Gastroesophageal sphincter (tissue), 4 donors: Measurements from ENCODE around the gene GRHL1. TPM values are rescaled to one million over a fixed set of nuclear protein-coding genes. Genes with fewer than 3 reads are reported as not detected.

Experiments used
- ATAC-seq: fragments of 150-250 bp; one replicate; pipeline ENCODE4 v1.9.1; 2016; ENCODE audit warnings: mild to moderate bottlenecking, moderate library complexity
- H3K27ac ChIP-seq, 4 donors: fragments of 200-600 bp; sonication (generic) in 3 of 4; 1 replicate in 3 of 4; 2 replicates in 1 of 4; pipeline ENCODE4 v1.5.1; 2016 to 2019
- H3K27me3 ChIP-seq: fragments of 200-600 bp; sonication (generic); one replicate; pipeline ENCODE4 v1.5.1; 2019
- H3K36me3 ChIP-seq, 2 donors: fragments of 200-600 bp; sonication (generic); one replicate each; pipeline ENCODE4 v1.5.1; 2019; ENCODE audit warnings: control low read depth in 1 of 2
- H3K4me1 ChIP-seq, 3 donors: fragments of 200-600 bp; sonication (generic); 1 replicate in 2 of 3; 2 replicates in 1 of 3; pipeline ENCODE4 v1.5.1; 2016 to 2019; ENCODE audit warnings: control low read depth in 2 of 3
- H3K4me3 ChIP-seq, 2 donors: fragments of 200-600 bp; sonication (generic); one replicate each; pipeline ENCODE4 v1.5.1; 2019; ENCODE audit warnings: mild to moderate bottlenecking in 1 of 2, moderate library complexity in 1 of 2
- H3K9me3 ChIP-seq, 3 donors: fragments of 200-600 bp; sonication (generic); one replicate each; pipeline ENCODE4 v1.5.1; 2017 to 2019; ENCODE audit warnings: control low read depth in 2 of 3
- EP300 ChIP-seq: sonication (generic); formaldehyde crosslinking; IDR thresholded peaks from one replicate; pipeline ENCODE4 v1.6.1; 2017; ENCODE audit warnings: antibody characterized with exemption, mild to moderate bottlenecking
- POLR2A ChIP-seq, 2 donors: fragments of 450-650 bp; IDR thresholded peaks; one replicate each; pipeline ENCODE4 v1.6.1; 2017; ENCODE audit warnings: antibody characterized with exemption in 2 of 2, mild to moderate bottlenecking in 2 of 2, moderate library complexity in 1 of 2
- POLR2AphosphoS5 ChIP-seq: sonication (generic); formaldehyde crosslinking; IDR thresholded peaks from one replicate; pipeline ENCODE4 v1.6.1; 2017; ENCODE audit warnings: antibody characterized with exemption
- WGBS, 2 donors: methylation state at CpG; one replicate each; pipeline ENCODE4 v1.1.5; 2018; ENCODE audit warnings: low coverage in 1 of 2; 5-methylcytosine and 5-hydroxymethylcytosine counted together
- total RNA-seq, 4 donors: library from RNA; depleted of rRNA; stranded (reverse); fragments of >200 nt; gene quantifications; one replicate each; pipeline ENCODE4 v1.1.0, GENCODE V29; 2016
- TF ChIP-seq, protein P1 (sequence below), 4 experiments: fragments of 200-600 bp in 2 of 4; fragments of 450-650 bp in 2 of 4; sonication (generic) in 1 of 4; IDR thresholded peaks; one replicate each; pipeline ENCODE4 v1.5.1; 2017 to 2019; ENCODE audit warnings: antibody characterized with exemption in 4 of 4, mild to moderate bottlenecking in 2 of 4, moderate library complexity in 2 of 4

Gene GRHL1
- total RNA-seq, 4 donors from 2014 or later = 1.3 to 6.1 (median 2.3) TPM

GRCh38 chr2:10035633-10036032, 84.1 kb downstream of the GRHL1 start:
- WGBS, 2 donors = 38% methylated on average over 2 of the region's 5 CpGs; no CpG with 5 or more reads in 1 of the 2 donors
- no peak for TF ChIP-seq POLR2AphosphoS5
- no peak for TF ChIP-seq POLR2A (IDR thresholded peaks at IDR 0.05)
- TF ChIP-seq, protein P1, sequence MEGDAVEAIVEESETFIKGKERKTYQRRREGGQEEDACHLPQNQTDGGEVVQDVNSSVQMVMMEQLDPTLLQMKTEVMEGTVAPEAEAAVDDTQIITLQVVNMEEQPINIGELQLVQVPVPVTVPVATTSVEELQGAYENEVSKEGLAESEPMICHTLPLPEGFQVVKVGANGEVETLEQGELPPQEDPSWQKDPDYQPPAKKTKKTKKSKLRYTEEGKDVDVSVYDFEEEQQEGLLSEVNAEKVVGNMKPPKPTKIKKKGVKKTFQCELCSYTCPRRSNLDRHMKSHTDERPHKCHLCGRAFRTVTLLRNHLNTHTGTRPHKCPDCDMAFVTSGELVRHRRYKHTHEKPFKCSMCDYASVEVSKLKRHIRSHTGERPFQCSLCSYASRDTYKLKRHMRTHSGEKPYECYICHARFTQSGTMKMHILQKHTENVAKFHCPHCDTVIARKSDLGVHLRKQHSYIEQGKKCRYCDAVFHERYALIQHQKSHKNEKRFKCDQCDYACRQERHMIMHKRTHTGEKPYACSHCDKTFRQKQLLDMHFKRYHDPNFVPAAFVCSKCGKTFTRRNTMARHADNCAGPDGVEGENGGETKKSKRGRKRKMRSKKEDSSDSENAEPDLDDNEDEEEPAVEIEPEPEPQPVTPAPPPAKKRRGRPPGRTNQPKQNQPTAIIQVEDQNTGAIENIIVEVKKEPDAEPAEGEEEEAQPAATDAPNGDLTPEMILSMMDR (IDR thresholded peaks at IDR 0.05) = no peak
- no peak for TF ChIP-seq EP300
- H3K27ac ChIP-seq = peak overlapping the region in 3 of 4 donors; percentile 79 to 87 (median 82)
- H3K27me3 ChIP-seq = no peaks in the 10 kb centered on the region
- ATAC-seq = no peak
- no peaks in the 10 kb centered on the region for H3K9me3 ChIP-seq
- H3K36me3 ChIP-seq = no peaks in the 10 kb centered on the region
- H3K4me1 ChIP-seq = peaks cover 0 to 58% (median 31%) of the 10 kb centered on the region in 3 donors
- no peak overlapping the region for H3K4me3 ChIP-seq

- TF ChIP-seq, protein P1 (IDR thresholded peaks at IDR 0.05) = peak in 3 of 4 experiments; percentile 53 to 71 (median 59)
- TF ChIP-seq EP300 = no peak
- TF ChIP-seq POLR2AphosphoS5 = peak; percentile 53
- H3K27me3 ChIP-seq = no peaks in the 10 kb centered on the region
- peaks cover 0 to 64% (median 37%) of the 10 kb centered on the region in 3 donors for H3K4me1 ChIP-seq
- peak; percentile 79 for ATAC-seq
- H3K36me3 ChIP-seq = no peaks in the 10 kb centered on the region
- 58% methylated on average over 2 of the region's 14 CpGs; no CpG with 5 or more reads in 1 of the 2 donors for WGBS, 2 donors
- peak overlapping the region; percentile 14 to 87 (median 80) for H3K27ac ChIP-seq
- H3K9me3 ChIP-seq = no peaks in the 10 kb centered on the region
- no peak overlapping the region for H3K4me3 ChIP-seq
Measured at GRCh38 chr2:10036095-10036884, 84.8 kb downstream of the GRHL1 start.

- Histone ChIP-seq H3K27me3 (no peaks in the 10 kb centered on the region), H3K4me3 (no peak overlapping the region), H3K27ac (peak overlapping the region in 3 of 4 donors; percentile 22 to 82 (median 26)), H3K36me3 (no peaks in the 10 kb centered on the region), H3K4me1 (peaks cover 0 to 79% (median 47%) of the 10 kb centered on the region in 3 donors), H3K9me3 (no peaks in the 10 kb centered on the region)
- WGBS, 2 donors = no CpG with 5 or more reads among the region's 10 CpGs
- ATAC-seq = no peak
- TF ChIP-seq POLR2AphosphoS5 (no peak), POLR2A (IDR thresholded peaks at IDR 0.05) (no peak), EP300 (no peak)
- TF ChIP-seq, protein P1 (IDR thresholded peaks at IDR 0.05) = no peak
Measured at GRCh38 chr2:10038123-10038522, 86.6 kb downstream of the GRHL1 start.

GRCh38 chr2:10038716-10039115, 87.2 kb downstream of the GRHL1 start:
- Histone ChIP-seq H3K27ac (peak overlapping the region in 2 of 4 donors; percentile 1 to 26), H3K36me3 (no peaks in the 10 kb centered on the region), H3K9me3 (no peaks in the 10 kb centered on the region), H3K4me3 (no peak overlapping the region), H3K4me1 (peaks cover 0 to 79% (median 47%) of the 10 kb centered on the region in 3 donors), H3K27me3 (no peaks in the 10 kb centered on the region)
- TF ChIP-seq POLR2A (IDR thresholded peaks at IDR 0.05) (no peak), EP300 (no peak), POLR2AphosphoS5 (no peak)
- TF ChIP-seq, protein P1 (IDR thresholded peaks at IDR 0.05) = no peak
- ATAC-seq = no peak
